ENCODE results near the gene WIPI1. TPM values are rescaled to one million over a fixed set of nuclear protein-coding genes. Genes with fewer than 3 reads are reported as not detected.

WIPI1 gene
- polyA plus RNA-seq, 2 of the 4 experiments (the other 2 are of a cell fraction), result 9.5 to 19.7 TPM

DNA sequence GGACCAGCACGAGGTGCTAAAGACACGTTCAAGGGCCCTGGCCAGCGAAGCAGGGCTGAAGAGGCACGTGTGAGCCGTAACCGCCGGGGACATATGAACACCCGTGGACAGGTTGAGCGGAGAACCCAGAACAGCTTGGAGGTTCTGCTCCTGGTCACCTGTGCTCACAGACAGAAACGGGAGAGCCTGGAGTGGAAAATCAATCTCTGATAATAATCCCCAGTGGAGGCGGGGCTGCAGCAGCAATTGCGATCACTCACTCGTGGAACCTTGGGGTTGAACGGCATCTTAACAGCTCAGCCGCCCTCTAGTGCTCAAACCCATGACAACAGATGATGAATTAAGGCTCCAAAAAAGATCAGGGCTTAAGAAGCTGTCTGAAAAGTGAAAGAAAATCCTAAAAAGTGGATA lies 25.6 kb downstream of the WIPI1 start:
- H3K4me3 ChIP-seq, result no peak overlapping the region
- no peaks in the 10 kb centered on the region for H3K9me3 ChIP-seq
- ATAC-seq, result peak; percentile 49 to 54; a peak in 2 of 6 replicates
- H3K4me1 ChIP-seq, result 0 out of 3 replicates have a peak, but pooled peaks cover 3% of the 10 kb centered on the region
- H3K4me2 ChIP-seq, result no peak overlapping the region
- H3K27ac ChIP-seq, result no peak overlapping the region
- peak; percentile 35 to 50 for DNase-seq (ENCODE audit: low read depth in 1 of 2, low spot score in 1 of 2)
- POLR2A ChIA-PET, result interaction anchor here (1.1 to 1.3 kb wide), 2 partner anchors 142 to 183 kb away, joined by 3 read pairs; partner anchors contain the start of gene AMZ2
- WGBS (ENCODE audit: missing lambda C conversion rate), result 59% methylated on average over 15 of the region's 15 CpGs
- TF ChIP-seq RCOR1 (IDR thresholded peaks at IDR 0.05; ENCODE audit: low read depth, low read length) (no peak), SMC3 (IDR thresholded peaks at IDR 0.05) (peak; percentile 55), RFX5 (IDR thresholded peaks at IDR 0.05) (peak; percentile 74; the same call in 1 of the 2 replicates), RAD21 (conservative IDR thresholded peaks at IDR 0.05 in 1 of 2, IDR thresholded peaks at IDR 0.05 in 1 of 2) (peak; percentile 48 to 53; a peak in 3 of 5 replicates), CTCF (IDR thresholded peaks at IDR 0.05) (peak; percentile 44; the same call in 2 of the 3 replicates), JUNB (IDR thresholded peaks at IDR 0.05) (no peak), ZNF302 (CRISPR knock-in tag; IDR thresholded peaks at IDR 0.05) (no peak)
- TF ChIP-seq, protein P1, sequence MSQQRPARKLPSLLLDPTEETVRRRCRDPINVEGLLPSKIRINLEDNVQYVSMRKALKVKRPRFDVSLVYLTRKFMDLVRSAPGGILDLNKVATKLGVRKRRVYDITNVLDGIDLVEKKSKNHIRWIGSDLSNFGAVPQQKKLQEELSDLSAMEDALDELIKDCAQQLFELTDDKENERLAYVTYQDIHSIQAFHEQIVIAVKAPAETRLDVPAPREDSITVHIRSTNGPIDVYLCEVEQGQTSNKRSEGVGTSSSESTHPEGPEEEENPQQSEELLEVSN (IDR thresholded peaks at IDR 0.05; ENCODE audit: borderline replicate concordance, low read depth), result no peak
- TF ChIP-seq, protein P2, sequence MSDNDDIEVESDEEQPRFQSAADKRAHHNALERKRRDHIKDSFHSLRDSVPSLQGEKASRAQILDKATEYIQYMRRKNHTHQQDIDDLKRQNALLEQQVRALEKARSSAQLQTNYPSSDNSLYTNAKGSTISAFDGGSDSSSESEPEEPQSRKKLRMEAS (IDR thresholded peaks at IDR 0.05), result no peak
- FAIRE-seq, result no peak
- CTCF ChIA-PET, result interaction anchor here (0.7 to 8.9 kb wide), 25 partner anchors 9 to 259 kb away, joined by 3 to 84 read pairs (median 4); no protein-coding TSS in a partner anchor

DNA sequence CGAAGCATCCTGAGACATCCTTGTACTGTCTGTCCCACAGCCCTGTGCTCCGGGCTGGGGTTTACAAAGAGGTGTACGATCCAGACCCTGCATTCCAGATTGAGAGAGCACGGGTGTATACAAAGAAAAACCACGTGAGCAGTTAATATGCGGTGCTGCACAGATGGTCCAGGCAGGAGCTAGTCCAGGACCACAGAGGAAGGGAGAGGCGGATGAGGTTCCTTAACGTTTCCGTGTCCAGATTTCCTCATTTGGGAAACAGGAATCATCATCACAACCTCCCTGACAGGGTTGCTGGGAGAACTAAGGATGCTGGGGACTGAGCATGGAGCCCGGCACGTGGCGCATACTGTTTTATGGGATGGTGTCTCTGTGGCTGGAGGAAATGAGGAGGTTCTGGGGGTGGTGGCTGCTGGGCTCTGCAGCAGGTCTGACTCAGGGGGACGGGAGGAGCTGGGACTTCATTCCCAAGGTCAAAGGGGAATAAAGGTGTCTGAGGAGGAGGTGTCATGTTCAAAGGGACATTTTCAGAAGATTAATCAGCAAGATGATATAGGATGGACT lies 26.2 kb downstream of the WIPI1 start:
- Histone ChIP-seq H3K4me2 (no peak overlapping the region), H3K4me1 (0 out of 3 replicates have a peak, but pooled peaks cover 1% of the 10 kb centered on the region), H3K4me3 (no peak overlapping the region), H3K27ac (no peak overlapping the region), H3K9me3 (no peaks in the 10 kb centered on the region)
- FAIRE-seq, result no peak
- WGBS (ENCODE audit: missing lambda C conversion rate), result 79% methylated on average over 13 of the region's 13 CpGs
- no peak for ATAC-seq
- ChIA-PET CTCF (interaction anchor here (0.9 to 8.9 kb wide), 14 partner anchors 9 to 259 kb away, joined by 3 to 84 read pairs (median 4); no protein-coding TSS in a partner anchor), POLR2A (interaction anchor here (1.3 kb wide), 1 partner anchor 183 kb away, joined by 3 read pairs; the partner anchor contains the start of gene AMZ2)
- DNase-seq (ENCODE audit: low read depth in 1 of 2, low spot score in 1 of 2), result no peak
- TF ChIP-seq EHF (CRISPR knock-in tag; IDR thresholded peaks at IDR 0.05) (no peak), KDM1A (IDR thresholded peaks at IDR 0.05; ENCODE audit: low read depth) (no peak), FOXS1 (CRISPR knock-in tag; IDR thresholded peaks at IDR 0.05) (no peak), ZC3H11A (IDR thresholded peaks at IDR 0.05) (no peak), RFX5 (IDR thresholded peaks at IDR 0.05) (no peak), EP300 (IDR thresholded peaks at IDR 0.05) (no peak), MAZ (IDR thresholded peaks at IDR 0.05; ENCODE audit: borderline replicate concordance, low read depth, low read length) (no peak), ESRRA (IDR thresholded peaks at IDR 0.05; ENCODE audit: borderline replicate concordance, low read length) (no peak), PBX3 (IDR thresholded peaks at IDR 0.05) (no peak), RCOR1 (IDR thresholded peaks at IDR 0.05; ENCODE audit: low read depth, low read length) (no peak), HOXB13 (CRISPR knock-in tag; IDR thresholded peaks at IDR 0.05; ENCODE audit: low read depth) (no peak), TFCP2L1 (CRISPR knock-in tag; IDR thresholded peaks at IDR 0.05) (no peak), EHMT2 (IDR thresholded peaks at IDR 0.05; ENCODE audit: low read depth) (no peak), RARB (CRISPR knock-in tag; IDR thresholded peaks at IDR 0.05) (no peak), CEBPB (IDR thresholded peaks at IDR 0.05) (no peak), RAD21 (conservative IDR thresholded peaks at IDR 0.05 in 1 of 2, IDR thresholded peaks at IDR 0.05 in 1 of 2) (no peak)
